Natural killer cell (primary cell): ENCODE results near the gene PCDHB2. TPM values are rescaled to one million over a fixed set of nuclear protein-coding genes. Genes with fewer than 3 reads are reported as not detected.
"Not testable (repeated sequence)": the region's sequence is repeated elsewhere in the genome, so short reads cannot be mapped to it uniquely, and the experiment has no call there.

Experiments used
- ATAC-seq, 3 donors: fragments of 150-1000 bp in 2 of 3; fragments of 200-7000 bp in 1 of 3; cut with Tn5 transposase; 1 replicate in 1 of 3; 2 replicates in 2 of 3; pipeline ENCODE4 v1.10.0; 2021; ENCODE audit warnings: mild to moderate bottlenecking in 2 of 3, moderate library complexity in 2 of 3
- DNase-seq, 2 donors: peaks; one replicate each; pipeline versions ENCODE4 v3.0.0 to v3.0.0-alpha.2; 2013 to 2021; ENCODE audit warnings: mixed read lengths in 1 of 2
- H3K27ac ChIP-seq: one replicate; pipeline ENCODE4 v1.5.1; 2013; ENCODE audit warnings: mild to moderate bottlenecking, low read length
- H3K27me3 ChIP-seq: one replicate; pipeline ENCODE4 v1.6.1; 2013; ENCODE audit warnings: low read length; ENCODE audit not compliant: control insufficient read depth, insufficient read depth
- H3K36me3 ChIP-seq: one replicate; pipeline ENCODE4 v1.6.1; 2013; ENCODE audit warnings: low read length; ENCODE audit not compliant: control insufficient read depth, insufficient read depth
- H3K4me1 ChIP-seq: one replicate; pipeline ENCODE4 v1.6.1; 2013; ENCODE audit warnings: low read length; ENCODE audit not compliant: control insufficient read depth, insufficient read depth
- H3K4me3 ChIP-seq: one replicate; pipeline ENCODE4 v1.5.1; 2013; ENCODE audit warnings: low read length
- H3K9me3 ChIP-seq: one replicate; pipeline ENCODE4 v1.6.1; 2013; ENCODE audit warnings: low read length; ENCODE audit not compliant: control insufficient read depth, insufficient read depth
- H3K27ac Mint-ChIP-seq, 2 donors: one replicate each; pipeline ENCODE4 v1.8.0; 2022; ENCODE audit warnings: mild to moderate bottlenecking in 2 of 2, mixed read lengths in 2 of 2, moderate library complexity in 1 of 2
- H3K27me3 Mint-ChIP-seq, 2 donors: one replicate each; pipeline ENCODE4 v1.8.0; 2022; ENCODE audit warnings: low read depth in 2 of 2, mixed read lengths in 2 of 2
- H3K36me3 Mint-ChIP-seq: one replicate; pipeline ENCODE4 v1.8.0; 2022; ENCODE audit warnings: mixed read lengths
- H3K4me1 Mint-ChIP-seq, 2 donors: one replicate each; pipeline ENCODE4 v1.8.0; 2022; ENCODE audit warnings: mixed read lengths in 2 of 2
- H3K4me3 Mint-ChIP-seq: one replicate; pipeline ENCODE4 v1.8.0; 2022; ENCODE audit warnings: mild to moderate bottlenecking, moderate library complexity, mixed read lengths
- H3K9me3 Mint-ChIP-seq, 2 donors: one replicate each; pipeline ENCODE4 v1.8.0; 2022; ENCODE audit warnings: mixed read lengths in 2 of 2
- CTCF ChIP-seq: fragments of 200-600 bp; IDR thresholded peaks from one replicate; pipeline ENCODE4 v1.8.0; 2022; ENCODE audit warnings: antibody characterized with exemption
- WGBS: methylation state at CpG from one replicate; pipeline ENCODE4 v1.1.7; 2013; ENCODE audit warnings: missing lambda C conversion rate; ENCODE audit not compliant: insufficient coverage; 5-methylcytosine and 5-hydroxymethylcytosine counted together
- intact Hi-C: fragments of 100-400 bp; cut with micrococcal nuclease; formaldehyde crosslinking; loops from one replicate; pipeline ENCODE4 v1.14.2; 2022
- total RNA-seq, 4 donors: library from RNA; stranded (reverse); fragments of 120-200 nt in 1 of 4; gene quantifications; one replicate each; pipeline versions ENCODE4 v1.2.3 to v1.2.4, GENCODE V29; 2013 to 2022

PCDHB2 gene
- total RNA-seq, 3 donors from 2014 or later (not counting 1 experiment from before 2014, with no cell fraction given) = not detected

GRCh38 chr5:141077826-141078225 is 16.6 kb upstream of the PCDHB2 start:
- intact Hi-C loops = no loop called here
- TF ChIP-seq CTCF = no peak
- Mint-ChIP-seq H3K4me1 (no peaks in the 10 kb centered on the region), H3K27ac (no peak overlapping the region), H3K36me3 (peaks cover 5% of the 10 kb centered on the region), H3K27me3 (peaks cover 0 to under 1% of the 10 kb centered on the region in 2 donors), H3K9me3 (peaks cover 7 to 10% of the 10 kb centered on the region in 2 donors), H3K4me3 (no peak overlapping the region)
- H3K4me1 ChIP-seq = no peaks in the 10 kb centered on the region
- no peaks in the 10 kb centered on the region for H3K36me3 ChIP-seq
- no peak overlapping the region for H3K4me3 ChIP-seq
- WGBS = 56% methylated on average over 17 of the region's 17 CpGs
- no peaks in the 10 kb centered on the region for H3K27me3 ChIP-seq
- DNase-seq (no peak), ATAC-seq (no peak)
- H3K9me3 ChIP-seq = peaks cover 8% of the 10 kb centered on the region
- no peak overlapping the region for H3K27ac ChIP-seq

GRCh38 chr5:141082228-141082627 is 12.2 kb upstream of the PCDHB2 start:
- Mint-ChIP-seq H3K27me3 (peaks cover 0 to 6% of the 10 kb centered on the region in 2 donors), H3K27ac (no peak overlapping the region), H3K9me3 (peaks cover 7 to 10% of the 10 kb centered on the region in 2 donors), H3K4me1 (peaks cover 0 to 5% of the 10 kb centered on the region in 2 donors), H3K36me3 (peaks cover 8% of the 10 kb centered on the region), H3K4me3 (no peak overlapping the region)
- no peak for TF ChIP-seq CTCF
- ATAC-seq (no peak), DNase-seq (no peak)
- no peak overlapping the region for H3K27ac ChIP-seq
- H3K9me3 ChIP-seq = peaks cover 7% of the 10 kb centered on the region
- no peaks in the 10 kb centered on the region for H3K4me1 ChIP-seq
- H3K36me3 ChIP-seq = no peaks in the 10 kb centered on the region
- intact Hi-C loops = no loop called here
- H3K4me3 ChIP-seq = no peak overlapping the region
- no peaks in the 10 kb centered on the region for H3K27me3 ChIP-seq

DNA sequence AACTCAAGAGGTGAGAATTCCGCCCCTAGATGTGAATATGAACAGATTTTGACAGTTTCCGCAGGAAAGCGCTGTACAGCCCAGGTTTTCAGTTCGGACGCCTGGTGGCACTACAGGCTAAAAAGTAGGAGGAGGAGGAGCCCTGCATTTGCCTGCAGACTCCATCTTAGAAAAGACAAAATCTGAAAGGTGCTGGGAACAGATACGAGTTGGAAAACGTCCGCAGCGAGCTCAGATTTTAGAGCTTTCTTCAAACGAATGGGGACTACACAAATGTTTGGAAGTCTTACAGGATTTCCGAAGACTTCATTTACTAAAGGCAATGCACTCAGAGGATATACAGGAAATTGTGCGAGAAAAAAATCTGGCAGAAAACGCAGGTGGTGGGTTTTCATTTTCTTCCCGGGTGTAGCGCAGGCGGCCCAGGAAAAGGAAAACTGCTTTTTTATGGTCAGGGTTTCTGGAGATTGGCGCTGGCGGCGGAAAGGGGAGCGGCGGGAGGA is 9.9 kb upstream of the PCDHB2 start:
- DNase-seq (peak in 1 of 2 donors; percentile 62), ATAC-seq (no peak)
- Mint-ChIP-seq H3K9me3 (peaks cover 10% of the 10 kb centered on the region in 2 donors), H3K4me1 (peaks cover 0 to 5% of the 10 kb centered on the region in 2 donors), H3K27ac (no peak overlapping the region), H3K36me3 (peaks cover 8% of the 10 kb centered on the region), H3K27me3 (peaks cover 0 to 6% of the 10 kb centered on the region in 2 donors), H3K4me3 (peak overlapping the region; percentile 62)
- intact Hi-C loops = no loop called here
- H3K9me3 ChIP-seq = no peaks in the 10 kb centered on the region
- no peaks in the 10 kb centered on the region for H3K27me3 ChIP-seq
- H3K4me3 ChIP-seq = no peak overlapping the region
- no peak for TF ChIP-seq CTCF
- WGBS = 19% methylated on average over 21 of the region's 21 CpGs
- H3K27ac ChIP-seq = no peak overlapping the region
- H3K36me3 ChIP-seq = no peaks in the 10 kb centered on the region
- no peaks in the 10 kb centered on the region for H3K4me1 ChIP-seq

DNA sequence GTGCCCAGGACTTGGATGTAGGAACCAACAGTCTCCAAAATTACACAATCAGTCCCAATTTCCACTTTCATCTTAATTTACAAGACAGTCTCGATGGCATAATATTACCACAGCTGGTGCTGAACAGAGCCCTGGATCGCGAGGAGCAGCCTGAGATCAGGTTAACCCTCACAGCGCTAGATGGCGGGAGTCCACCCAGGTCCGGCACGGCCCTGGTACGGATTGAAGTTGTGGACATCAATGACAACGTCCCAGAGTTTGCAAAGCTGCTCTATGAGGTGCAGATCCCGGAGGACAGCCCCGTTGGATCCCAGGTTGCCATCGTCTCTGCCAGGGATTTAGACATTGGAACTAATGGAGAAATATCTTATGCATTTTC is 837 bp downstream of the PCDHB2 start:
- WGBS = 53% methylated on average over 12 of the region's 12 CpGs
- Mint-ChIP-seq H3K36me3 (peaks cover 8% of the 10 kb centered on the region), H3K9me3 (peaks cover 6 to 14% of the 10 kb centered on the region in 2 donors), H3K27me3 (peaks cover 0 to 13% of the 10 kb centered on the region in 2 donors), H3K27ac (no peak overlapping the region), H3K4me3 (no peak overlapping the region), H3K4me1 (peaks cover 0 to 1% of the 10 kb centered on the region in 2 donors)
- no peaks in the 10 kb centered on the region for H3K36me3 ChIP-seq
- intact Hi-C loops = no loop called here
- TF ChIP-seq CTCF = no peak
- no peak for DNase-seq
- ATAC-seq = no peak
- H3K4me1 ChIP-seq = no peaks in the 10 kb centered on the region
- H3K4me3 ChIP-seq = no peak overlapping the region
- no peak overlapping the region for H3K27ac ChIP-seq
- H3K27me3 ChIP-seq = peaks cover 13% of the 10 kb centered on the region
- H3K9me3 ChIP-seq = peaks cover 15% of the 10 kb centered on the region

DNA sequence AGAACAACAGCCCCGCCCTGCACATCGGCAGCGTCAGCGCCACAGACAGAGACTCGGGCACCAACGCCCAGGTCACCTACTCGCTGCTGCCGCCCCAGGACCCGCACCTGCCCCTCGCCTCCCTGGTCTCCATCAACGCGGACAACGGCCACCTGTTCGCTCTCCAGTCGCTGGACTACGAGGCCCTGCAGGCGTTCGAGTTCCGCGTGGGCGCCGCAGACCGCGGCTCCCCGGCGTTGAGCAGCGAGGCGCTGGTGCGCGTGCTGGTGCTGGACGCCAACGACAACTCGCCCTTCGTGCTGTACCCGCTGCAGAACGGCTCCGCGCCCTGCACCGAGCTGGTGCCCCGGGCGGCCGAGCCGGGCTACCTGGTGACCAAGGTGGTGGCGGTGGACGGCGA is 1.8 kb downstream of the PCDHB2 start:
- H3K27ac Mint-ChIP-seq, H3K4me1 ChIP-seq, intact Hi-C loops, H3K4me3 Mint-ChIP-seq, H3K4me3 ChIP-seq, DNase-seq, ATAC-seq, H3K4me1 Mint-ChIP-seq, H3K27ac ChIP-seq, H3K36me3 ChIP-seq: not testable (repeated sequence)
- peaks cover 6 to 16% of the 10 kb centered on the region in 2 donors for H3K9me3 Mint-ChIP-seq
- peaks cover 0 to 16% of the 10 kb centered on the region in 2 donors for H3K27me3 Mint-ChIP-seq
- peaks cover 10% of the 10 kb centered on the region for H3K36me3 Mint-ChIP-seq
- H3K27me3 ChIP-seq = peaks cover 15% of the 10 kb centered on the region
- 59% methylated on average over 23 of the region's 46 CpGs for WGBS
- H3K9me3 ChIP-seq = peaks cover 21% of the 10 kb centered on the region
